ENCODE data around the gene H6PD.

Gene H6PD

GRCh38 chr1:9242338-9242969 is 7.9 kb downstream of the H6PD start:
- DNase-seq: no peak

DNA sequence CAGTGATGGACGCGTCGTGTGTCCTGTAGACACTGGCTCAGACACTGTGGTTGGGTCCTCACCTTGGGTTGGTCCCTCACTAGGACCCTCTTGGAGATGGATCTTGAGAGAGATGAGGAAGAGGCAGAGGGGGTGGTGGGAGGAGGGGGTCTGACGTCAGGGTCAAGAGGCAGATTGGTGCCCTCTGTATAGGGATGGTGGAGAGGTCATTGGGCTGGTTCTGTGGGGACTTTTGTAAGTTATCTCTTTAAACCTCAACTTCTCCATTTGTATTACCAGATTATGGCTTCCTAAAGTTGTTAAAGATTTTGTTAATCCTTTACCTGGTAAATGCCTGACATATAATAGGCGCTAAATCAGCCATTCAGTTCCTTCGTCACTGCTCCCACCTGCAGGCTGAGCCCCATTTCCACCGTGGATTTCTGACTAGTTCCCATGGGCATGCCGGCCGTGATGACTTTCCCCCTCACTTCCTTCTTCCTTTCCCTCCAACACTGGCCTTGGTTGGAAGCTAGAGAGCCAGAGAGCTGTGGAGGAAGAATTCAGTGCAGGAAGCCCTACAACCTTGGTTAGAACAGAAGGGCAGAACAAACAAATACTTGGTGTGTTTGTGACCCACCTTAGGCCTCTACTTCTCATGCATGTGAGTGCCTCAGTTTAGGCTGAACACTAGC is 8.6 kb downstream of the H6PD start:
- DNase-seq: no peak

DNA sequence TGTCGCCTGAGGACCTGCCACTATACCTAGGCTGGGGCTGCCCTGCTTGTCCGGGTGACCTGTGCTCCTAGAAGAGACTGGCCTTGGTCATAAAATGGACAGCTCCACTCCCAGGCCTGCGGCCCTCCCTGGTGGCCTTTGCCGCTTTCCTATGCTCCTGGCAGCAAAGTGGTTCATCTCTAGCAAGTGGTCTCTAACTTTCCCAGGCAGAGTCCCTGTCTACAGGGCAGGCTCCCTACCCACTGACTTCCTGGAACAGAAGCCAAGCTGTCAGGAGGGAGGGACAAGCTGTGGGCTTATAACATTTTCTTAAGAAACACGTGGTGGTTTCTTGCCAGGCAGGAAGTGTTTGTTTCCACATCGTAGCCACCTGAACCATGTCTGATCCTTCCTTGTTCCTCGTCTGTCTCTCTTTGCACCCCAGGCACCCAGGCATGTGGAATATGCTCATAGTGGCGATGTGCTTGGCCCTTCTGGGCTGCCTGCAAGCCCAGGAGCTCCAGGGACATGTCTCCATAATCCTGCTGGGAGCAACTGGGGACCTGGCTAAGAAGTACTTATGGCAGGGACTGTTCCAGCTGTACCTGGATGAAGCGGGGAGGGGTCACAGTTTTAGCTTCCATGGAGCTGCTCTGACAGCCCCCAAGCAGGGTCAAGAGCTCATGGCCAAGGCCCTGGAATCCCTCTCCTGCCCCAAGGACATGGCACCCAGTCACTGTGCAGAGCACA is 10.1 kb downstream of the H6PD start:
- DNase-seq: no peak

GRCh38 chr1:9245230-9245619 is 10.7 kb downstream of the H6PD start:
- no peak for DNase-seq

GRCh38 chr1:9245661-9246060 is 11.1 kb downstream of the H6PD start:
- DNase-seq: no peak

DNA sequence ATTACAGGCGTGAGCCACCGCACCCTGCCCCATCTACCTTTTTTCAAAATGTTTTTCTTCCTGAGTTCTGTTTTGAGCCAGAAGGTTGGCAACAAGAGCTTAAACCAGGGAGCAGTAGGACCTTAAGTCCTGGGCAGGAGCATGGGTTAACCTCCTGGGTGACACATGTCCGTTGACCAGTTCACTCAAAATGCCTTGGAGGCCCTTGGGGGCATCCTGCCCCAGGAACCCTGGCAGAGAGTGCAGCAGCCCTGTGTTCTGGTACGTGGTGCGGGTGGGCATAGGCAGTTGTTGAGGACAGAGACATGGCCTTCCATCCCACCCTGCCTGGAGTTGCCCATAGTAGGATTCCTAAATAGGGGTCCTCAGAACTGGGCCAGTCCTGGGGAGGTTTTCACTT is 11.6 kb downstream of the H6PD start:
- no peak for DNase-seq

DNA sequence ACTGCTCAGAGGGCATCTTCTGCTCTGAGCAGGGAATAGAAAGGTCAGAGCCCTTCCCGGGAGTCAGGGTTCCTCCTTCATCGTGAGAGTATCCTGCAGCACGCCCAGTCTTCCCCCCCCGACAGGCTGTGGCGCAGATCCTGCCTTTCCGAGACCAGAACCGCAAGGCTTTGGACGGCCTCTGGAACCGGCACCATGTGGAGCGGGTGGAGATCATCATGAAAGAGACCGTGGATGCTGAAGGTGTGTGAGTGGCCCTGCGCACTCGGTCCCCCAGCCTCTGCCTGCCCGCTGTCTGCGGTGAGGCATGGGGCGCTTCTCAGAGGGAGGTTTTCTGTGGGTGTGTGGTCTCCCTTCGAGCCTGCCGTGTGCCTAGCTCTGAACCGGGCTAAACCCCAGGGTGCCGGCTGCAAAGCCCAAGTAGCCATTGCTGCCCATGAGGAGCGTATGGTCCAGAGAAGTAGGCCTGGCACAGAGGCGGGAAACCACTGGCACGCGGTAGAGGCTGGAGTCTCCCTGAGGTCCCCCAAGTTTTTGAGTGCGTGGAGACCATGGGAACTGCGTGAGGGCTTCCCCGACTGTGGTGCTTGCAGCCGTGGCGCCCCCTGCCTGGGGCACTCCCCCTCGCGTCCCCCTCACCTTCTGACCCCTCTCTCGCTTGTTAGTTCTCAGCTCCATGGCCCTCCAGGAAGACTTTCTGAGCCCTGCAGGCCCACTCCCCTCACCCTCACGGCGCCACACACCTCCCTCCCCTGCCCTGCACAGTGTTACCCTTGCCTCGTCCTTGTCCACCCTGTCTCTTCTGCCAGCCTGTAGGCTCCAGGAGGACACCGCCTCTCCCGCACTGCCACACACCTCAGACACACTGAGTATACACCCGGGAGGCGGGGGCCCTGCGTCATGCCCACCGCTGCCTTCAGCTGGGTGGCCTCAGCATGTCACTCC is 12.5 kb downstream of the H6PD start:
- DNase-seq: no peak

- no peak for DNase-seq
Observed at GRCh38 chr1:9247894-9248293, 13.3 kb downstream of the H6PD start.

DNA sequence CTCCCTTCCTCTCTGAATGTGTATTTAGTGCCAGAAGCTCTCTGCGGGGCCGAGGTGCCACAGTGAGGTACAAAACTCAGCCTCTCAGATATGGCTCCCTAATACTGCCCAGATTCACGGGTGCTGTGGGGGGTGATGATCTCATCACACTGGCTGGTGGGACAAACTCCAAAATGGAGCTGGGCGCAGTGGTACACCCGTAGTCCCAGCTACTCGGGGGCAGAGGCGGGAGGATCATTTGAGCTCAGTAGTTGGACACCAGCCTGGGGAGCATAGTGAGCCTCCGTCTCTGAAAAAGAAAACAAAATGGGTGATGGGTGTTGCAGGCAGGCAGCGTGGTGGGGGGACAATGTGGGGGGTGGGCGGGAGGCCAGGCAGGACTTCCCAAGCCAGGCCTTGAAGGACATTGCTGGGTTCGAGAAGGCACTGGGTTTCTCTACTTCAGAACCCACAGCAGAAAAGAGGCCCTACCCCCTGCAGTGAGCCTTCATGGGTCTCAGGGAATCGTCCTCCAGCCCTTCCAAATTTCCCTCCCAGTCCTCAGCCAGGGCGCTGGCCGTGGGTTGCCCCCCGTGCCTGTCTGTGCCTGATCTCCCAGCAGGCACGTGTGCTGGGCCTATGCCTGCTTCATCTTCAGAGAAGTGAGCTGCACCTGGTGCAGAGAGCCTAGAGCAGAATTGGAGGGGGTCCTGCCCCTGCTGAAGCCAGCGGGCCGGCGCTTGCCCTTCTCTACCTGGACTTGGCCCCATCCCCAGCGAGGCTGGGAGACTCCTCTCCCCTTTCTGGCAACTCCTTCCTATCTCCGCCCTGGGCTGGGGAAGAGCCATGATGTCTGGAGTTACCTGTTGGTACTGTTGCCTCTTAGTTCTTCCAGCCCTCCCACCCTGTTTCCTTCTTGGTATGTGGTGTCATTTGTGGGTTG is 14.0 kb downstream of the H6PD start:
- DNase-seq: no peak

- DNase-seq: no peak
Observed at GRCh38 chr1:9249263-9249533, 14.6 kb downstream of the H6PD start.

DNA sequence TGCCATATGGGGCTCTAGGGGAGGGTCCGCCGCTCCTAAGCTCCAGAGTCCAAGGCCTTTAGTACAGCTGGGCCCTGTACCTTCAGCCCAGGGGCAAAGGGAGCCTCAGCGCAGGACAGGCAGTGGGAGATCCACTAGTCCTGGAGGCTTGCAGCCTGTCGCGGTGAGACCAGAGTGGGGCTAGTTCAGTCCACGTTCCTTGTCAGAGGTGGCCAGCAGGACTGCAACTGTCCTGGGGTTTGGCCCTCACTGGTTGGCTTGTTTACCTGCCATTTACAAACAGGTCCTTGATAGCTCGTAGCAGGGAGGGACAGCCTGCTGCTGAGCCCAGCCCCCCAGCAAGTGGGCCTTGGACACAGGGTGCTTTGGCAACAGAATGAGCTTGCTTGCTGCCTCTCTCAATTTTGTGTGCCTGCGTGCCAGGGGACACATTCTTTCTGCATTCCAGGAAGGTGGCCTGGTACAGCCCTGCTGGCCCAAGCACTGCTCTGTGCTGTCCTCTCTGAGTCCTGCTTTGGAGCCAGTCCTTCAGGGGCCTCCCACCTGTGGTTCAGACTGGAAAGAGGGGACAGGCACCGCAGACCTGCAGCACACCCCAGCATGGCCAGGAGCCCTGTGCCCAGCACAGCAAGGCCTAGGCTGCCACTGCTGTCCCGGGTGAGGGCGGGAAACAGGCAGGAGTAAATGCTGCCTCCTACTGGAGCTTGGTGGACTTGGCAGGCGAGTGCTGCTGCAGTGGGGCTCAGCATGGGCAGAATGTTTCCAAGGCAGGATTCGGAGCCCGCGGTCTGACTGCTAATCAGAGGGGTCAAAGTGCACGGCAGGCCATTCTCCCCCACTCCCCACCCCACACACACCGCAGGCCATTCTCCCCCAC is 15.2 kb downstream of the H6PD start:
- DNase-seq: peak; percentile 75

DNA sequence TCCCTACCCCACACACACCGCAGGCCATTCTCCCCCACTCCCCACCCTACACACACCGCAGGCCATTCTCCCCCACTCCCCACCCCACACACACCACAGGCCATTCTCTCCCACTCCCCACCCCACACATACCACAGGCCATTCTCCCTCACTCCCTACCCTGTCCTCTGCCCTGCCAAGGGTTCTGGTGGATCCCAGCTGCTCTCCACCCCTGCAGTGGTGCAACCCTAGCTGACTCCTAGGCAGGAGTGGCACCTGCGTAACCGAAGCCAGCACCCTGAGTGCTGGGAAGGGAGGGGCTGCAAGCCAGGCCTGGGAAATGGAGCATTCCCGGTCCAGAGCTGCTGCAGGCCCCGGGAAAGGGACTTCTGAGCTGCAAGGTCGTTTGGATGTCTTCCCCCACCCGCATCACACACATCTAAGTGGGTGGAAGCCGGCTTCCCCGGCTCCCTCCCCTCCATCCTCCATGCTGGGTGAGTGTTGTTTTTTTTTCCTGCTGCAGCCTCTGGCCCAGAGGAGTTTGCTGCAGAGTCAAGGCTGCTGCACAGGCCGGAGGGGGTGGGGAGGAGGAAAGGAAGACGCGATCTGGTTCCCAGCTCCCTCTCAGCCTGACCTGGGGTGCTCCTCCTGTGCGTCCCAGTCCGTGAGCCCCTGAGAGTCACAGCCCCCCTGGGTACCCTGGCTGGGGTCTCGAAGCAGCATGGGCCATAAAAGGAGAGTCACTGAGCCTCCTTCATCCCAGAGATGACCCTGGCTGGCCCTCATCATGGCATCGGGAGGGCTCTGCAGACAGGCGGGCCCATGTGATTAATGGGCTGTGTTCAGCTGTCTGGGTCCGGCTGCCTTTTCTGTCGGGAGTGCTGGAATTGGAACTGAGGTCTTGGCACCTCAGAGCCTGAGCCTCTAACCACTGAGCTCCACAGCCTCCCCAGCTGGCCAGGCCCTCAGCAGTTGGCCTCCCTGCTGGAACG is 16.1 kb downstream of the H6PD start:
- DNase-seq: no peak

- no peak for DNase-seq
Observed at GRCh38 chr1:9251501-9251900, 16.9 kb downstream of the H6PD start.

DNA sequence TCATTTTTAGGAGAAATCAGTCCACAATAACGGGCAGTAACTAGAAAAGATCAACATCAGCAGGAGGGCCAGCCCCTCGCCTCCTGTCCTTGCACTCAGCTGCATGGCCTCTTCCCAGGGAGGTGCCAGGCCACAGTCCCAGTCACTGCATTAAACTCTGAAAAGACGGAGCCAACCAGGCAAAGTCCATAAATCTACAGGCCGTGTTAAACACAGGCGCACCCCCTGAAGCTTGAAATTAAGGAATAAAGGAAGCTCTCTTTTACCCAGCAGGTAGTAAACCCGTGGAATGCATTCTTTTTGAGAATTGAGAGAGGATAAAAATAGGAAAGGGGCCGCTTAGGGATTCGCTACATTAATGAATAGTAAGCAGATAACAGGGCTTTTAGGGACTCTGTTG is 18.4 kb downstream of the H6PD start:
- DNase-seq: no peak

GRCh38 chr1:9253453-9254105 is 19.0 kb downstream of the H6PD start:
- DNase-seq: no peak

DNA sequence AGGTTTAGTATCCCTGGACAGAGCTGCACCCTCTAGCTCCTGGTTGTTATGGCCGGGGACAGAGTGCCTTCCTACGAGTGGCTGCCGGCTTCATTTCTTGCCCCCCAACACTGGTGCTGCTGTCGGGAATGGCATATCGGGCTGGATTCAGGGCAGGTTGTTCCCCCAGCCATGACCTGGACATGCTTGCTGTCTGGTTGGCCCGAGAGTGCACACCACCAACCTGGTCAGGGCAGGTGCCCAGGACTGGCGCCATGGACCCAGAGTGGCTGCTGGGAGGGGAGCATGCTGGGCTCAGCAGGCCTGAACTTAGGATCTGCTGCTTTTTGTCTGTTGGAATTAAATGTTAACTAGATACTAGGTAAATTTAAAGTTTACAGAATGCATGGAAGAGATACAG is 21.8 kb downstream of the H6PD start:
- no peak for DNase-seq

DNA sequence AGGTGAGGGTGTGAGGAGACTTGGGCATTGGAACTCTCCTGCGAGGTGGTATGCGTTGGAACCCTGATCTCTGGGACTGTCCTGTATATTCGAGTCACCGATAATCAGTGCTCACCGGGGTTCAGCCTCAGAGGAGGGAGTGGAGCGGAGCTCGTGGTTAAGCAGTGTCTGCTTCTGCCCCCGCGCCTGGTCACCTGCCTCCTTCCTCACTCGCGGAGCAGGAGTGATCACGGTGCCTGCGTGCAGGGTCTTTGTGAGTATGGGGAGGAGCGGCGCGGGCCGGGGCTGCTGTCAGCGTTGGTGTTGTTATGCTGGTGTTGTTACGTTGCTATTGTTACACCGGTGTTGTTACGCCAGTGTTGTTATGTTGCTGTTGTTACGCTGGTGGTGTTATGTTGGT is 23.3 kb downstream of the H6PD start:
- DNase-seq: no peak

DNA sequence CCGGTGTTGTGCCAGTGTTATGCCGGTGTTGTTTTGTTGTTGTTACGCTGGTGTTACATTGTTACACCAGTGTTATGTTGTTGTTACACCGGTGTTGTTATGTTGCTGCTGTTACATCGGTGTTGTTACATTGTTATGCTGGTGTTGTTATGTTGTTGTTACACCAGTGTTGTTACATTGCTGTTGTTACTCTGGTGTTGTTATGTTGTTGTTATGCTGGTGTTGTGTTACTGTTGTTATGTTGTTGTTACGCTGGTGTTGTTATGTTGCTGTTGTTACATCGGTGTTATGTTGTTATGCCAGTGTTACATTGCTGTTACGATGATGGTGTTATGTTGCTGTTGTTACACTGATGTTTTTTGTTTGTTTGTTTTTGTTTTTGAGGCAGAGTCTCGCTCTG is 24.1 kb downstream of the H6PD start:
- no peak for DNase-seq

DNA sequence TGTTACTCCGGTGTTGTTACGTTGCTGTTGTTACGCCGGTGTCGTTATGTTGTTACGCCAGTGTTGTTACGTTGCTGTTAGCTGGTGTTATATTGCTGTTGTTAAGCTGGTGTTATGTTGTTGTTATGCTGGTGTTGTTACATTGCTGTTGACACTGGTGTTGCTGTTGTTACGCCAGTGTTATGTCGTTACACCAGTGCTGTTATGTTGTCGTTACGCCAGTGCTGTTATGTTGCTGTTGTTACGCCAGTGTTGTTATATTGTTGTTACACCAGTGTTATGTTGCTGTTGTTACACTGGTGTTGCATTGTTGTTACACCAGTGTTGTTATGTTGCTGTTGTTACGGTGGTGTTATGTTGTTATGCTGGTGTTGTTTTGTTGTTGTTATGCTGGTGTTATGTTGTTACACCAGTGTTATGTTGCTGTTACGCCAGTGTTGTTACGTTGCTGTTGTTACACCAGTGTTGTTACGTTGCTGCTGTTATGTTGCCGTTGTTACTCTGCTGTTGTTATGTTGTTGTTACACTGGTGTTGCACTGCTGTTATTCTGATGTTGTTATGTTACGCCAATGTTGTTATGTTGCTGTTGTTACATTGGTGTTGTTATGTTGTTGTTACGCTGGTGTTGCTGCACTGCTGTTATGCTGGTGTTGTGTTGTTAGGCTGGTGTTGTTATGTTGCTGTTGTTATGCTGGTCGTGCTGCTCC is 25.6 kb downstream of the H6PD start:
- no peak for DNase-seq

All from 8988T (cell line).